Activated naive CD4-positive, alpha-beta T cell treated with Interleukin-2 at 50 U/mL for 16 hours (primary cell): ENCODE data around the gene KIF5C.

Source experiments
- DNase-seq: peaks from one replicate; pipeline ENCODE4 v3.0.0-alpha.2; 2020

KIF5C gene

GRCh38 chr2:149021271-149021719 is 146.3 kb downstream of the KIF5C start:
- DNase-seq: no peak

- DNase-seq: no peak
Observed at GRCh38 chr2:149021761-149022160, 146.7 kb downstream of the KIF5C start.

- DNase-seq: no peak
Observed at GRCh38 chr2:149023091-149023490, 148.1 kb downstream of the KIF5C start.

GRCh38 chr2:149027590-149028250 is 152.7 kb downstream of the KIF5C start:
- DNase-seq: no peak

- DNase-seq: no peak
Observed at GRCh38 chr2:149028377-149028776, 153.3 kb downstream of the KIF5C start.

DNA sequence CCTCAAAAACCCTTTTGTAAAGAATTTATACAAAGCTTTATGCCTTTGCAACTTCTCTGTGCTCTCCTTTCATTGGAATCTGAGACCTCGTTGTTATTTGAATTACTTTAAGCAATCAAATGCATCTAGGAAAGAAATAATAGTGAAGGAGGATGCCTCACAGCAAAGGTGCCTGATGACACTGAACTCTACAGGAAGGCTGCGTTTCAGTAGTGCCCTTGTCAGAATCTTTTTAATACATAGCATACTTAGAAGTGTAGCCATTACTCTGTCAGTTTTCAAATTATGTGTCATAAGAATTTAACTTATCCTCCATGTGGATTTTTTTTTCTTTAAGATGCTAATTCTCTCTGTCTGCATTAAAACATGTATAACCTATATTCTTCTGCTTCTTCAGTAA is 153.9 kb downstream of the KIF5C start:
- no peak for DNase-seq

DNA sequence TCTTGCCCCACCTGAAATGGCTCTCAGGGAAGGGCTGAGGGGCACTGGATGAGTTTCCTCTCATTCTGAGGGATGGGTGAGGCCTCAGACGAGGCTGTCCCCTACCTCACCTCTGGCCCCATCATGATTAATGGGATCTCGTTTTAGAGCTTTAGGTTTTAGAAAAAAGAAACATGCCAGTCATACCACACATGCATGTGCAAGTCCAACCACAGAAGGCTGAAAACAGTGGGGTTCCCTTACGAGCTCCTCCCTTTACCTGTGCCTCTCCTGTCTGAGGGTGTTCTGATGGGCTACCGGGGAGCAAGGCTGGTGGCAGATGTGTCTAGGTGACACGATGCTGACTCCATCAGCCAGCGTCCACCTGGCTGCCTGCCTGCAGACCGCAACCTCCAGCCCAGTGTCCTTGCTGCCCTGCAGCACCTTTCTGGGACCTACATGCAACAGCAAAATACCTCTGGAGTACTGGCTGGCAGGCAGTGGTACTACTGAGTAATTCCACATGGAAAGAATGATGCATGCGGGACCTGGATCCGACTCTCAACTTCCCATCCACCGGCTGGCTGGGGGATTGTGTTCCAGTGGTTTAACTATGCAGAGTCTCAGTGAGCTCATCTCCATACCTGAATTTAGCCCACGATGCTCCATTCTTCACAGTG is 154.4 kb downstream of the KIF5C start:
- DNase-seq: no peak

- no peak for DNase-seq
Observed at GRCh38 chr2:149031396-149031795, 156.4 kb downstream of the KIF5C start.

- DNase-seq: no peak
Observed at GRCh38 chr2:149033716-149034115, 158.7 kb downstream of the KIF5C start.

GRCh38 chr2:149034406-149034805 is 159.4 kb downstream of the KIF5C start:
- no peak for DNase-seq

DNA sequence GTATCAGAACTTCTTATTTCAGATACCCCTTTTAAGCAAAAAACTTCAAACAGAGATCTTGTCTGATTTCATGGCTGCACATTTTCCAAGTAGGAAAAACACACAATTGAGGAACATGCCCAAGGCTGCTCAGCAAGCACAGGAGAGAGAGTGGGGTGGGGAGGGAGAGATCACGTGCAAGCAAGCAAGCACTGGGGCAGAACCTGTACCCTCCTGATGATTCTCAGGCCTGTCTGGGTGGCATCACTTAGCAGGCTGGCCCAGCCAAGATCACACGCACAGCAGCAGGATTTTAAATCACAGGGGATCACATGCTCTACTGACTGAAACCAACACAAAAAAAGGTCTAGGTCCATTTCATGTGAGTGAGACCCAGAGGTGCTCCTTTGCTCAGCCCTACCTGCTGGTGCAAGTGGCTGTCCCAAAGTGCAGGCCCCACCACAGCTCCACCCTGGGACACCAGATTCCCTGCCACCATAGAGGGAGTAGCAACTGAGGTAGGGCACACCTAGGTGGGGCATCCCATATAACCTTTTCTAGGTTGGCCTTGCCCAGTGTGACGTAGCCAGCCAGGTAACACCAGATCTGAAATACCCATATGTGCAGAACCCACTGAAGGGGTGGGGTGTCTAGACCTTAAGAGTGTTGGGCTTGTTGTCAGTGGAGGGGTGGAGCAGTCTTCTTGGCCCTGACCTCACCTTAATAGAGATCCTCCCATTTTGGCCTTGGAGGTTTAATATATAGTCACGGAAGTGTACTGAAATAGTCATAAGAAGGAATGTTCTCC is 161.7 kb downstream of the KIF5C start:
- no peak for DNase-seq

DNA sequence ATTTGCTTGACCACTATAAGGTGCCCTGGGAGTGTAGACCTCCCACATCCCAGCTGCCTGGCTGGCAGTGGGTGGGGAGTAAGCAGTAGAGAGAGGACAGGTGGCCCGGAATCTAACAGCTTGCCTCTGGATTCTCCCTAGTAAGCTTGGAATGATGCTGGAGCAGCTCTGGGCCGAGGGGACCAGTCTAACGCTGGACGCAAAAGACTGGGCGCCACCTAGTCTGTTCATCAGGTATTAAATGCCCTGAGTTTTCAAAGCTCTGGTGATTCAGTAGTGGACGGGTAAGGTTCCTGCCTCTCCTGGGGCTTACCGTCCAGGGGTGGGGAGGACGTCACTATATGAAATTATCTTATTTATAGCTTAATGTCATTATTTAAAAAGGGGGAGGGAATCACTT is 162.8 kb downstream of the KIF5C start:
- DNase-seq: no peak

- DNase-seq: no peak
Observed at GRCh38 chr2:149038442-149039212, 163.6 kb downstream of the KIF5C start, which contains the start of gene LYPD6B. Gene LYPD6B (plus strand): TSS chr2:149038699. CDS start chr2:149130949, 92,250 bp downstream.

DNA sequence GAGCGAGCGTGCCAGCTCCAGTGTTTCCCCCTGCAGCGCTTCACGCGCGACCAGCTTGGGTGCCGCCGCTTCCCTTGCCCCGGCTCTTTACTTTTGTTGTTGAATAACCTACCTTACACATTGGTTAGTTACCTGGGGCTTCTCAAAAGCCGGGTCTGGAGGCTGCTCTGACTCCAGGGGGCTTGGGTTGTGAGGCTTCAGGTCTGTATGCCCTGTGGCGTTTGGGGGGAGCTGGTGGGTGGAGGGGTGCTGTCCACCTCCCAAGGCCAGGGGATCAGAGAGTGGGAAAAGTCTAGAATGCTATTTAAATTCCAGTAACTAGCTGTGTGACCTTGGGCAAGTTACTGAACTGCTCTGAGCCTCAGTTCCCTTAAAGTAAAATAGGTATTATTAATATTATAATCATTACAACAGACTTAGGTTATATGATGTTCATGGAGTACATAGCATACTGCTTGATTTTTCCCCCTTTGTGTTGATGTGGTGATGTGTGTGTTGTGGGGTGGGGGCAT is 164.2 kb downstream of the KIF5C start:
- no peak for DNase-seq

DNA sequence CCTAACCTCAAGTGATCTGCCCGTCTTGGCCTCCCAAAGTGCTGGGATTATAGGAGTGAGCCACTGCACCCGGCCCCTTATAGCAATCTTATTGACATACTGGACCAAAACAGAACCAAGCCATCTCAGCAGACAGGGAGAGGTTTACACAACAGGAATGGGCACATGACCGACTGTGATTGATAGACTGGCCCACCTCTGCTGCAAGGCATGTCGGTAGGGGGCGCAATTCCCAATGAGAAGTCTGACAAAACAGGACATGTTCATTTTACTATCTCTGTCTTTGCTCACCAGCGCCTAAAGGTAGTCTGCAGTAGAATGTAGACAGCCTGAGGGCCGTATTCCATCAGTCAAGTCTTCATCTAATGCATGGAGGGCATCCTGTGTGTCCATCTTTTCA is 165.4 kb downstream of the KIF5C start:
- peak; percentile 61 for DNase-seq

- no peak for DNase-seq
Observed at GRCh38 chr2:149041482-149041881, 166.5 kb downstream of the KIF5C start.

- DNase-seq: no peak
Observed at GRCh38 chr2:149042881-149043280, 167.9 kb downstream of the KIF5C start.

GRCh38 chr2:149044500-149044899 is 169.5 kb downstream of the KIF5C start:
- no peak for DNase-seq

DNA sequence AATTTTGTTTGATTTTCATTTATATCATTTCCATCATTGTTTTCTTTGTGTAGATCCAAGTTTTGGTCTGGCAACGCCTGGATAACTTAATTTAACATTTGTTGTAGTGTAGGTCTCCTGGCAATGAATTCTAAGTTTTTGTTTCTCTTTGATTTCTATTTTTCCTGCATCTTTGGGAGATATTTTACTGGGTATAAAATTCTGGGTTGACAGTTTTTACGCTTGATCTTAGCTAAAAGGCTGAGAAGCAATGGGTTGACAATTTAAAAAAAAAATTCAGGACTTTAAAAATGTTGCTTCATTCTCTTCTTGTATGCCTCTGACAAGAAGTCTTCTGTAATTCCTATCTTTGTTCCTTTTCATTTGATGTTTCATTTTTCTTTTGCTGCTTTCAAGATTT is 172.1 kb downstream of the KIF5C start:
- no peak for DNase-seq

GRCh38 chr2:149049142-149049541 is 174.1 kb downstream of the KIF5C start:
- no peak for DNase-seq

DNA sequence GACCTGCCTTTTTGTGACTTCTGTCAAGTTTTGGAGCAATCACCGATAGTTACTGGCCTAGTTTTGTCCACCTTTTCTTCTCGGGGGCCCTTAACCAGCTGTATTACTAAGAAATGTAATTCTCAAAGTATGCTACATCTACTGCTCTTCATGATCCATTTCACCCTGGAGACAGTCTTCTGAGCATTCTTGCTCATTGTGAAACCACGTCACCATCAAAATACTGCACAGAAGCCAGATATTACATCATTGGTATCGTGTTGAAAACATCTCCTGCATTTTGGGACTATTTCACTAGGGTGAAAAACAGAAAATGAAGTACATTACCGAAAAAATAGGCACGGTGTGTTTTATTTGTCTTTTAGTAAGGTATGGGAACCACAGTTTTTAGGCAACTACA is 175.2 kb downstream of the KIF5C start:
- no peak for DNase-seq

DNA sequence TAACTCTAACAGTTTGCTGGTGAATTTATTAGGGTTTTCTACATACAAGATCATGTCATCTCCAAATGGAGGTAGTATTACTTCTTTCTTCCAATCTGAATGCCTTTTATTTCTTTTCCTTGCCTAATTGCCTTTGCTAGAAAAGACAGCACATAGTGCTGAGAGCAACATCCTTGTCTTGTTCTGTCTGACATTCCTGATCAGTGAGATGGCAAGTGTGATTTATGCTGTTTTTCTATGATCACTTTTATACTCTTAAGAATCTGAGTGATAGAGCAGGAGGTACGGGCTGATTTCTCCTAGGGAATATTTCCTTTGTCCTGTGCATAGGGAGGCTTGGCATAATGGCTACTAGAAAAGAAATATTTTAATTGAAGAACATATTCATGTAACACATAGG is 180.7 kb downstream of the KIF5C start:
- DNase-seq: no peak
